Measurements from ENCODE around the gene CCDC183. TPM values are rescaled to one million over a fixed set of nuclear protein-coding genes. Genes with fewer than 3 reads are reported as not detected.

Gene CCDC183
- total RNA-seq = 0.89 and 0.94 TPM in 2 replicates
- long read RNA-seq = 0 reads

- Mint-ChIP-seq H3K27me3 (ENCODE audit: unreplicated experiment) (peaks cover 12% of the 10 kb centered on the region), H3K27ac (ENCODE audit: unreplicated experiment) (no peak within 1 kb of the TSS), H3K9me3 (ENCODE audit: unreplicated experiment) (no peaks in the 10 kb centered on the region), H3K4me1 (ENCODE audit: unreplicated experiment) (peaks cover 27% of the 10 kb centered on the region), H3K36me3 (ENCODE audit: unreplicated experiment) (no peaks in the 10 kb centered on the region), H3K4me3 (ENCODE audit: unreplicated experiment) (peak within 1 kb of the TSS; percentile 10)
- no peak for TF ChIP-seq CTCF (IDR thresholded peaks at IDR 0.05)
- DNase-seq (ENCODE audit: extremely low spot score, unreplicated experiment) = no peak
Measured at GRCh38 chr9:136796238-136796774, at the start of gene CCDC183. Gene CCDC183, plus strand, starts transcription at chr9:136796338. Its CDS starts 60 bp downstream, at chr9:136796398.

GRCh38 chr9:136746621-136747020, 49.5 kb upstream of the CCDC183 start:
- DNase-seq (ENCODE audit: extremely low spot score, unreplicated experiment) = no peak
- peaks cover 7% of the 10 kb centered on the region for H3K27me3 Mint-ChIP-seq (ENCODE audit: unreplicated experiment)

GRCh38 chr9:136747161-136748060, 48.7 kb upstream of the CCDC183 start:
- no peak for TF ChIP-seq CTCF (IDR thresholded peaks at IDR 0.05)
- no peak for DNase-seq (ENCODE audit: extremely low spot score, unreplicated experiment)
- Mint-ChIP-seq H3K27me3 (ENCODE audit: unreplicated experiment) (peaks cover 14% of the 10 kb centered on the region), H3K4me1 (ENCODE audit: unreplicated experiment) (no peaks in the 10 kb centered on the region), H3K36me3 (ENCODE audit: unreplicated experiment) (no peaks in the 10 kb centered on the region), H3K4me3 (ENCODE audit: unreplicated experiment) (no peak overlapping the region), H3K9me3 (ENCODE audit: unreplicated experiment) (peaks cover 6% of the 10 kb centered on the region), H3K27ac (ENCODE audit: unreplicated experiment) (no peak overlapping the region)

More at GRCh38 chr9:136746621-136747020, 49.5 kb upstream of the CCDC183 start:
- TF ChIP-seq CTCF (IDR thresholded peaks at IDR 0.05) = no peak
- Mint-ChIP-seq H3K27ac (ENCODE audit: unreplicated experiment) (no peak overlapping the region), H3K4me1 (ENCODE audit: unreplicated experiment) (no peaks in the 10 kb centered on the region), H3K4me3 (ENCODE audit: unreplicated experiment) (no peak overlapping the region), H3K36me3 (ENCODE audit: unreplicated experiment) (no peaks in the 10 kb centered on the region), H3K9me3 (ENCODE audit: unreplicated experiment) (peaks cover 2% of the 10 kb centered on the region)

GRCh38 chr9:136748201-136748600, 47.9 kb upstream of the CCDC183 start, which contains the start of gene LCN6:
Gene LCN6, minus strand, starts transcription at chr9:136748525. Its CDS starts 42 bp downstream, at chr9:136748483.
- Mint-ChIP-seq H3K9me3 (ENCODE audit: unreplicated experiment) (peaks cover 12% of the 10 kb centered on the region), H3K27me3 (ENCODE audit: unreplicated experiment) (peaks cover 20% of the 10 kb centered on the region), H3K4me3 (ENCODE audit: unreplicated experiment) (no peak within 1 kb of the TSS), H3K27ac (ENCODE audit: unreplicated experiment) (no peak within 1 kb of the TSS), H3K36me3 (ENCODE audit: unreplicated experiment) (no peaks in the 10 kb centered on the region), H3K4me1 (ENCODE audit: unreplicated experiment) (no peaks in the 10 kb centered on the region)
- no peak for TF ChIP-seq CTCF (IDR thresholded peaks at IDR 0.05)
- DNase-seq (ENCODE audit: extremely low spot score, unreplicated experiment) = no peak

All from osteocyte (in vitro differentiated cells).